ENCODE results near the gene AQP11.
"Not testable (repeated sequence)": the region's sequence is repeated elsewhere in the genome, so short reads cannot be mapped to it uniquely, and the experiment has no call there.

The AQP11 gene, protein sequence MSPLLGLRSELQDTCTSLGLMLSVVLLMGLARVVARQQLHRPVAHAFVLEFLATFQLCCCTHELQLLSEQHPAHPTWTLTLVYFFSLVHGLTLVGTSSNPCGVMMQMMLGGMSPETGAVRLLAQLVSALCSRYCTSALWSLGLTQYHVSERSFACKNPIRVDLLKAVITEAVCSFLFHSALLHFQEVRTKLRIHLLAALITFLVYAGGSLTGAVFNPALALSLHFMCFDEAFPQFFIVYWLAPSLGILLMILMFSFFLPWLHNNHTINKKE
- total RNA-seq, result 0.21 to 0.24 reads per million in 2 donors

DNA sequence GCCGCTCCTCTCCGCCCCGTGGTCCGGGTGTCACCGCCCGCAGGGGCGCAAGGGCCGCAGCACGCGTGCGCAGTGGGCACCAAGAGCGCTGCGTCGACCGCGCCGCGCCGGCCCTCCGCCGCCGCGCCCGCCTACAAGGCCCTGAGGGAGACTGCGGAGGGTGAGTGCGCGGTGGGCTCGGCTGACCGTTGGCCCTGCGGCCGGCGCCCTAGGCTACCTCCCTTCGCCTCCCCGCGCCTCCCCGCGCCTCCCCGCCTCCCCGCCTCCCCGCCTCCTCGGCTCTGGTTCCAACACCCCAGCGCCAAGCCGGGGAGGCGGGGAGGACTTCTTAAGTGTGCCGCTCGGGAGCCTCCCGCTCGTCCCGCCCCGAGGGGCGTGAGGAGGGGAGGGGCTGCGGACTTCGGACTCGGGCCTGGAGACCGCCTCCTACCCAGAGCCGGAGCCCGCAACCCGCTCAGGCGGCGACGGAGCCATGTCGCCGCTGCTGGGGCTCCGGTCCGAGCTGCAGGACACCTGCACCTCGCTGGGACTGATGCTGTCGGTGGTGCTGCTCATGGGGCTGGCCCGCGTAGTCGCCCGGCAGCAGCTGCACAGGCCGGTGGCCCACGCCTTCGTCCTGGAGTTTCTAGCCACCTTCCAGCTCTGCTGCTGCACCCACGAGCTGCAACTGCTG lies at the start of gene AQP11:
TSS of gene AQP11 (plus strand) at position 433 of the 673 bp plus-strand sequence. CDS start at position 473, 40 bp downstream.
- DNase-seq, result peak; percentile 19

DNA sequence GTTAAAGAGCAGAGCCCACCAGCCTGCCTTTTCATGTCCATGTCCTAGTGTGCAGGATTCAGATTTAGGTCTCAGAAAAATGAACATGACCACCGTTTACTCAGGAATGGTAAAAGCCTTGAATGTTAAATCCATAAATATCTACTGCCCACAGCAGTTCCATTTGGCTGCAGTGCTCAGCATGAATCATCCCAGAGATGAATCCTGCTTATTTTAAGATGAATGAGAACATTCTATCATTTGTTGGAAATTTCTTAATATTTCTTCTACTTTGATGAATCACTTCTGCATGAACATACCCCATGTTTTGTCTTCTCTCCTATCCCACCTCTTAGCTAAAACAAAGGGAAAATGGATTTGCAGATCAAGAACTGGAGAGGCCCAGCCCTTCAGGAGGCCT lies 47.5 kb upstream of the AQP11 start:
- no peak for DNase-seq

DNA sequence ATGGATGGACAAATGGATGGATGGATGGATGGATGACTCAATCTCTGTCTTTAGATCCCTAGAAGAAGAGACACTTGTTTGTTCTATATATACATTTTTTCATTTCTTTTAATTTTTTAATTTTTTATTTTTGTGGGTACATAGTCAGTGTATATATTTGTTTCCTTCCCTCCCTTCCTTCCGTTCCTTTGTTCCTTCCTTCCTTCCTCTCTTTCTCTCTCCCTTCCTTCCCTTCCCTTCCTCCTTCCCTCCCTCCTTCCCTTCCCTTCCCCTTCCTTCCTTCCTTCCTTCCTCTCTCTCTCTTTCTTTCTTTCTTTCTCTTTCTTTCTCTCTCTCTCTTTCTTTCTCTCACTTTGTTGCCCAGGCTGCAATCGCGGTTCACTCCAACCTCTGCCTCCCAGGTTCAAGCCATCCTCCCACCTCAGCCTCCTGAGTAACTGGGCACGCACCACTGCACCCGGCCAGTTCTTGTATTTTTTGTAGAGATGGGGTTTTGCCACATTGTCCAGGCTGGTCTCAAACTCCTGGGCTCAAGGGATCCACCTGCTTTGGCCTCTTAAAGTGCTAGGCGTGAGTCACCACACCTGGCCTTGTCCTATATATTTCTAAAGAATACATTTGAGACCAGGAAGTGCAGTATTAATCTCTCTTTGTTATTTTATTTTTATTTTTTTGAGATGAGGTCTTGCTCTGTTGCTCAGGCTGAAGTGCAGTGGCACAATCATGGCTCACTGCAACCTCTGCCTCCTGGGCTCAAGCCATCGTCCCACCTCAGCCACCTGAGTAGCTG lies 42.5 kb upstream of the AQP11 start:
- DNase-seq, result no peak

DNA sequence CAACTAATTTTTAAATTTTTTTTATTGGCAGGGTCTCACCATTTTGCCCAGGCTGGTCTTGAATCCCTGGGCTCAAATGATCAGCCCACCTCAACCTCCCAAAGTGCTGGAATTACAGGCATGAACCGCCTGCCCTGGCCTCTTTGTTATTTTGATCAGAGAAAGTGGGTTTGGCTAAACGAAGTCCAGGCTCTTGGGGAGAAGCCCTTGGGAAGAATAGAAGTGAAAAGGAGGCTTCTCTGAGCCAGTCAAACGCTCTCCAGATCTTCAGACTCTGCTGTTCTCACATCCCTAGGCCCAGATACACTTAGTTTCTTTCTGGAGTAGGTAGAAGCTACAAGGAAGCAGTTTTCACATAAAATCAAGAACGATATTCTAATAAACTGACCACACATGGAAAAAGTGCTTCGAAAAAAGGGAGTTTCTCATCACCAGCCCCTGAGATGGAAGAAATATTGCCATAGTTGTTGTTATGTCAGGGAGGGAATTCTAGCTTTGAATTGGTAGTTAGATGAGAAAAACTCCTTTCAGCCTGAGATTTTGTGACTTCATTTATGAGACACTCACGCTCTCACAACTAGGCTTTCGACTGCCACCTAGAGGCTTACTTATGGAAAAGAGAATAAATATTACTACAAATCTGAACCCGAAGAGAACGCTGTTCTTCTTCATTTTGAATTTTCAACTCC lies 41.7 kb upstream of the AQP11 start:
- peak; percentile 1 for DNase-seq

DNA sequence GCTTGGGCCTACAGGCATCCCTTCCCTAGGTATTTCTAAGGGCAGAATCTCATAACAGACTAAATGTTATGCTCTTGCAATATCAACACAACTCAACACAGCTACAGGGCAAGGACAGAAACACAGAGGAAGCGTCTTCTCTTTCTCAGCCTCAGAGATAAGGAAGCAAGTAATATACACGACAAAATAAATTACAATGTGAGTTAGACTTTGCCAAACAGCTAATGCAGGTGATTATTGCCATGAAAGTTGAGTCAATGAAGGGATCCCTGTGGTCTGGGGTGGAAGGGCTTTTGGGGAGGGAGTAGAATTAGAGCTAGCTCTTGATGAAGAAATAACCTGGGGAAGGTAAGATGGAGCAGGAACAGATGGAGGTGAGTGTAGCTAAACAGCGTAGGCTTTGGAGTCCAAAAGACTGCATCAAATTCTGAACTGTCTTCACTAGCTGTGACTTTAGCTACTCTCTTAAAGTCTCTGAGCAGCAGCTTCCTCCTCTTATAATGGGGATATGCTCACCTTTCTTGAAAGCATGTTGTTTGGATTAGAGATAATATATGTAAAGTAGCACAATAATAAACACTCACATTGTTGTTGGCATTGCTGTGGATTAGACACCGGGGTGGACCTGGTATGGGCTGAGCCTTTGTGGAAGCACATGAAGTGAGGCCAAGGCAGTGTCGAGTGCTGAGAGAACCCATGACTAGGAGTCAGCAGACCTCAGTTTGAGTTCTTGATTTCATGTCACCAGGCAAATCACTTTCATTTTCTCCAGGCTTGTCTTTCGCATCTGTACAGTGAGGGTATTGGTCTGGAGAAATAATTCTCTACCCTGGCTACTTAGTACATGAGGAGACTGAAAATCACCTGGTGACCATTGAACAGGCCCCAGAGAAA lies 41.0 kb upstream of the AQP11 start:
- DNase-seq, result no peak

DNA sequence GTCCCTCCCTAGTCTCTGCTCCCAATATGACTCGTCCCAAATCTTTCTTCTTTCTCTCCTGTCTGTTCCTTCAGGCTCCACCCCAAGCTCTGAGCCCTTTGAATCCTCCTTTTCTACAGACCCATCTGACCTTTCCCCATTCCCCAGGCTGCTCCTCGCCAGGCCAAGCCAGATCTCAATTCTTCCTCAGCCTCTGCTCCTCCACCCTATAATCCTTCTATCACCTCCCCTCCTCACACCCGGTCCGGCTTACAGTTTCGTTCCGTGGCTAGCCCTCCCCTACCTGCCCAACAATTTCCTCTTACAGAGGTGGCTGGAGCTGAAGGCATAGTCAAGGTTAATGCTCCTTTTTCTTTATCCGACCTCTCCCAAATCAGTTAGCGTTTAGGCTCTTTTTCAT lies 38.3 kb upstream of the AQP11 start:
- DNase-seq, result not testable (repeated sequence)

DNA sequence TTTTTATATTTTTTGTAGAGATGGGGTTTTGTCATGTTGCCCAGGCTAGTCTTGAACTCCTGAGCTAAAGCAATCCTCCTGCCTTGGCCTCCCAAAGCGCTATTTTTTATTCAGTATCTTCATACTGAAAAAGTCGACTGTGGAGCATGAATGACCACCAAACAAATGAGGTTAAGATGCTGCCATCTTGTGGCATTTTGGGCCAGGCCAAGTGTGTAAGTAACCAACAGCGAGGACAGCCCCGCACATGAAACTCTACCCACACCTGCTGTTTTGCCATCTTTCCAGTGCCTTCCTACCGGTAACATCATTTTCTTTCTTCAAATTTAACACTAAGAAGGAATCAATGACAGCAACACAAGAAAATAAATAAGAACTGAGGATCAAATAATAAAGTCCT lies 32.2 kb upstream of the AQP11 start:
- no peak for DNase-seq

DNA sequence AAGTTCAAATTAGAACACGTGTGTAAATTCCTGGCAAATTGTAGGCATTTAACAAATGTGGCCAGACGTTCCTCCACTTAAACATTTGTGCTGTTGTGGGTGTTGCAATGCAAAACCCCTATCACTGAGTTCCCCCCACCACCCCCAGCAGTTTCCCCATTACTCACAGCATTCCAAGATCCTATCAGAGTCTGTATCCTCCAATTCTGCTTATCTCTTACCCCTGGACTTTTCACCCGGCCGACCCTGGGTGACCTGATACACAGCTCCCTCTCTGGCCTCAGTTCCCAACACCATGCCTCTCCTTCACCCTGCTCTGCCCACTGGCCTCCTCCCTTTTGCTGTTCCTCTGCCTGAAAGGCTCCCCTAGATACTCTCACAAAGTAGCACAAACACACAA lies 31.4 kb upstream of the AQP11 start:
- DNase-seq, result no peak

DNA sequence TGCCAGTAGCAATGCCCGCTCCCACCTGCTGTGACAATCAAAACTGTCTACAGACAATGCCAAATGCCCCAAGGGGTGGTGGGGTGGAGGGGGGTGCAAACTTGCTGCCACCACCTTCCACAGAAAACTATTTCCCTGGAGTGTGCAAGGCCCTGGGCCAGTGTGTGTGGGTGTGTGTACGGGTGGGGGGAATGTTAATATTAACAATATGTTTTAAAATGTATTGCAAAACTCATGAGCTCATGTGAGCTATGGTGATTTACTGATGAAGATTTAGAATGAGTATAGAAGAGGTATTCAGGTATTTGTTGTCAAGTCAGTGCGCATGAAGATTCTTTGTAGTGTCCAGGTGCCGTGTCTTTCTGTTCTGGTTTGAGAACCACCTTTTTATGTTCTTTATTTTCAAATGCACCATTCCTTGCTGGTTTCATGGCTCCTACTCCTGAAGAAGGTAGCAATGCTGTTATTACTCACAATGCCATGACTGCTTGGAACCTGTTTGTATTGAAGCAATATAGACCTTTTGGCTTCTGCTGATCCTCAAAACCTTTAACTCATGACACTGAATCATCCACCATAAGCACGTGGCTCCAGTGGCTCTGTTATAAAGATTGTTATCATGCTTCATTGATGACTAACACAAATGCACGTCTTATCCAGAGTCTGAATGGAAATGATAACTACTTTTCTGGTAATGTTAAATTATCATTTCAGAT lies 29.9 kb upstream of the AQP11 start:
- no peak for DNase-seq

DNA sequence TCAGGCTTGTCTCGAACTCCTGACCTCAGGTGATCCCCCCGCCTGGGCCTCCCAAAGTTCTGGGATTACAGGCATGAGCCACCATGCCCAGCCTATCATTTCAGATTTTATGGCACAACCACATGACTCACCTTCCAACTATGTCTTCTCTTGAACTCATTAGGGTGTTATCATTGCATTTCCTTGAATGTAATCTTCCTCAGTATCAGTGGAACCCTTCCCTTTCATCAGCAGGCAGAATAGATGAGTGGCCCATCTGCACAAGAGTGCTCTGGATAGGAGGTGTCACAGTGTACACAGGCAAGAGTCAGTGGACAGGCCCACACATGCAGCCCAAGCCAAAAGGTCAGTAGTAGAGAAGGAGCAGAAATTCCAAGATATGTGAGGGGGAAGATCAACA lies 29.1 kb upstream of the AQP11 start:
- no peak for DNase-seq

DNA sequence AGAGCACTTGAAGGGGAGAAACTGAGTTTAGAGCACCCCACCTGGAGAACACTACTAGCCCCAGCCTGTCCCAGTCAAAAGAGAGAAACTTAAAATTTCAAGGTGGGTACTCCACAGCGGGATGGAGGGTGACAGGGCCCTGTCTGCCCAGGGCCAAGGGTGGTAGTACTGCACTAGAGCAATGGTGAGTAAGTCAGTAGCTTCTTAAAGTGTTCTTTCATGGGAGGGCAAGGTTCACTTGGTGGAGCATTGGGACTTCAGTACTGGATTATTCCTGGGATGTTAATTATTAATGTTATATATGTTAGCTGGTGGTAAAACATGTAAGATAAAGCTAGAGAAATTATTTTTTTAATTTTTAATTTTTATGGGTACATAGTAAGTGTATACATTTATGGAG lies 28.5 kb upstream of the AQP11 start:
- no peak for DNase-seq

DNA sequence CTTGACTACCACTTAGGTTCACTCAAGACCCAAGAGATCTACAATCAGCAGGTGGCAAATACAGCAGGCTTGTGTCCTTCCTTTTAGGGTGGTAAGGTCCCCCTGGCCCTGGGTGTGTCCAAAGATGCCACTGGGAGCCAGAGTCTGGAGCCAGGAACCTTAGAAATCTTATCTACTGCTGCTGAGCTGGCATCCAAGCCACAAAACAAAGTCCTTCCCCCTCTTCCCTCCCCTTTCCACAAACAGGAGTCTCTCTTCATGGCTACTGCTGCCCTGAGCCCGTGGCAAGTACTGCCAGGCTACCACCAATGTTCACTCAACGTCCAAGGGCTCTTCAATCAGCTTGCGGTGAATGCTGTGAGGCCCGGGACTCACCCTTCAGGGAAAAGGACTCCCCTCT lies 21.4 kb upstream of the AQP11 start:
- DNase-seq, result no peak

DNA sequence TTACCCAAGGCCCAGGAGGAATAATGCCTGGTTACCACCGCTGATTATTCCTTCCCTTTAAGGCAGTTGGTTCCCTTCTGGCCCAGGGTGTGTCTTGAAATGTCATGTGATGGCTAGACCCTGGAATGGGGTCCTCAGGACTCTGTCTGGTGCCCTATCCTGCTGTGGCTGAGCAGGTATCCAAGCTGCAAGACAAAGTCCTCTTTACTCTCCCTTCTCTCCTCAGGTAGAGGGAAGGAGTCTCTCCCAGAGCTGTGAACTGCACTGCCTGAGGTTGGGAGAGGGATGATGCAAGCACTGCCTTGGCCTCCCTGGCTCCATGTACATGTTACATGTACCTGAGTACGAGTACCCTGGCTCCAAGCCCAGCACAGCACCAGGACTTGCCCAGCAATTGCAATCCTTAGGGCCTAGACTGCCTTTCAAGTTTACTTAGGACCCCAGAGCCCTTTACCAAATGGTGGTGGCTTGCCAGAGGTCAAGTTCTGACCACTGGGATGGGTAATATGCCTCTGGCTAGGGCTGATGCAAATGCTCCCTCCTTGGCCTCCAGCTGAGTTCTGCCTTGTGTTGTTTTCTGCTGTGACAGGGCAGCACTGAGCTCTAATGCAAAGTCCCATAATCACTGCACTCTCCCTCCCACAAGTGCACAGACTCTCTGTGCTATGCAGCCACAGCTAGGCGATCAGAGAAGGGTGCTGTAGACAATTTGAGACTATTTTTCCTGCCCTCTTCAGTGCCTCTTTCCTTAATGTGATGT lies 20.7 kb upstream of the AQP11 start:
- no peak for DNase-seq

DNA sequence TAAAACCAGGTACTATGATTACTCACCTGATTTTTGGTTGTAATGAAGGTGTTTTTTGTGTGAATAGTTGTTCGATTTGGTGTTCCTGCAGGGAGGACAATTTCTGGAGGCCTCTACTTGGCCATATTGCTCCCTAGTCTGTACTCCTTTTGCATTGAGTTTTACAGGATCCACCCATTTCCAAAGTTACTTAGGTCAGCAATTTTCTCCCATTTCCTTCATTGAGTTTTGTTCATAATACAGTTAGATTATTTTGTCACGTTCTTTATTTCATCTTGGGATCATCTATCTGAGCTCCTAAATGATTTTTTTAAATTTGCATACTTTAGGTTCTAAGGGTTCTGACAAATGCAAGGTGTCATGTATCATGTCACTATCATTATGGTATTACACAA lies 20.1 kb upstream of the AQP11 start:
- no peak for DNase-seq

DNA sequence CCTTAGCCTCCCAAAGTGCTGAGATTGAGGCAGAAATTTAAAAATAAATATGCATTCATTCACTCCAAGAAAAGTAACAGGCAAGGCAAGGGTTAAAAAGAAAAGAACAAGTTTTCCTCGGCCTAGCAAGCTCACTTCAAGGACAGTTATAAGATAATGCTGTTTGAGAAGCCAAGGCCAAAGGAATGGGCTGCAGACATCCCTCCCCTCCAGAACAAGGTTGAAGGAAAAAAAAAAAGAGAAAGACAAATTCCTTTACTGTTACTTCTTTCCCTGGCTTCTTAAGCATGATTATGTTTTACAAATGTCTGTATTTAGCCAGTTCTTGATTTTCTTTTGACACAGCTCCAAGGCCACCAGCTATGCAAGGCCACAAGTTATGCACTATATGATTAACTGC lies 18.9 kb upstream of the AQP11 start:
- DNase-seq, result not testable (repeated sequence)

DNA sequence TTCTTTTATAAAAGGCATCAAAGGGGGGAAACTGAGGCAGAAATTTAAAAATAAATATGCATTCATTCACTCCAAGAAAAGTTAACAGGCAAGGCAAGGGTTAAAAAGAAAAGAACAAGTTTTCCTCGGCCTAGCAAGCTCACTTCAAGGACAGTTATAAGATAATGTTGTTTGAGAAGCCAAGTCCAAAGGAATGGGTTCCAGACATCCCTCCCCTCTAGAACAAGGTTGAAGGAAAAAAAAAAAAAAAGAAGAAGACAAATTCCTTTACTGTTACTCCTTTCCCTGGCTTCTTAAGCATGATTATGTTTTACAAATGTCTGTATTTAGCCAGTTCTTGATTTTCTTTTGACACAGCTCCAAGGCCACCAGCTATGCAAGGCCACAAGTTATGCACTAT lies 14.3 kb upstream of the AQP11 start:
- not testable (repeated sequence) for DNase-seq

DNA sequence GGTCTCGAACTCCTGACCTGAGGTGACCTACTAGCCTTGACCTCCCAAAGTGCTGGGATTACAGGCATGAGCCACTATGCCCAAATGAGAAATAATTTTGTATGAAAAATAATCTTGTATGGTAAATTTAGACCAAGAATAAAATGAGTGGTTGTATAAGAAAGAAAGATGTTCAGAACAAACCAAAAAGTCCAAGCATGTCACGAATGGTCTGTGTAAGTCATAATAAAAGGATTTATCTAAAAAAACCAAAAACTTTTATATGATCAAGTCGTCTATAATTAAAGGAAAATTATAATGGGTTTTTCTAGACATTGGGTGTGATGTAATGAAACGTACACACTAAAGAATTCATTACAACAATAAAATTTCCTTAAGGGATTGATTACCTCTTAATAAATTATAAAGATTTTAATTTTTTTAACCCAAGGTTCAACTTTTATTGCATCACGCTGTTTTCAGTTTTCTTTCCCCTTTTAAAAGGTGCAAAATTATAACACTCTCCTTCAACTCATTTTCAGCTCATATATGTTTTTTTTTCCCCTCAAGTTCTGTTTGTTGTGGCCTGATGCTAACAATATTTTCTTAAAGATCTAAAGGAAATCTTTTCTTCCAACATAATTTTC lies 8.9 kb upstream of the AQP11 start:
- DNase-seq, result no peak

DNA sequence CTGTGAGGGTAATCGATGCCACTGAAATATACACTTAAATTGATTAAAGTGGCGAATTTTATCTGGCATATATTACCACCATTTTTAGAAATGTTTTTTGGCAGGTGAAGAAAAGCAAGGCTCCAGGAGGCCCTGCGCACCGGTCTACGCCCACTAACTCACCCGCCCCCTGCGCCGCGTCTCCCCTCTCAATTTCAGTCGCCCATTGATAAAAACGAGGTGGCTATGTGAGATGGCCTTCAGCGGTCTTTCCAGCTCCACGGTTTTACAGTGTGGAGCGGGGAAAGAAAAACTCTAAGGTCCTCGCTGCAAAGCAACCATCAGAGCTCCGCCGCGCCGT lies 602 bp upstream of the AQP11 start:
- no peak for DNase-seq

DNA sequence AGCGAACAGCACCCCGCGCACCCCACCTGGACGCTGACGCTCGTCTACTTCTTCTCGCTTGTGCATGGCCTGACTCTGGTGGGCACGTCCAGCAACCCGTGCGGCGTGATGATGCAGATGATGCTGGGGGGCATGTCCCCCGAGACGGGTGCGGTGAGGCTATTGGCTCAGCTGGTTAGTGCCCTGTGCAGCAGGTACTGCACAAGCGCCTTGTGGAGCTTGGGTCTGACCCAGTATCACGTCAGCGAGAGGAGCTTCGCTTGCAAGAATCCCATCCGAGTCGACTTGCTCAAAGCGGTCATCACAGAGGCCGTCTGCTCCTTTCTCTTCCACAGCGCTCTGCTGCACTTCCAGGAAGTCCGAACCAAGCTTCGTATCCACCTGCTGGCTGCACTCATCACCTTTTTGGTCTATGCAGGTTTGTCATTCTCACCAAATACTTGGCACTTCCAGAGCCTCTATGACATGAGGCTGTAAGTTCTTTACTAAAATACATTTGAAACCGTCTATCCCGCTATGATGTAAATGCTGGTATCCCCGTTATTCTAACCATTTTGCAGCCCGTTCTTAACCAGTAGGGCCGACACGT lies 535 bp downstream of the AQP11 start:
- no peak for DNase-seq

DNA sequence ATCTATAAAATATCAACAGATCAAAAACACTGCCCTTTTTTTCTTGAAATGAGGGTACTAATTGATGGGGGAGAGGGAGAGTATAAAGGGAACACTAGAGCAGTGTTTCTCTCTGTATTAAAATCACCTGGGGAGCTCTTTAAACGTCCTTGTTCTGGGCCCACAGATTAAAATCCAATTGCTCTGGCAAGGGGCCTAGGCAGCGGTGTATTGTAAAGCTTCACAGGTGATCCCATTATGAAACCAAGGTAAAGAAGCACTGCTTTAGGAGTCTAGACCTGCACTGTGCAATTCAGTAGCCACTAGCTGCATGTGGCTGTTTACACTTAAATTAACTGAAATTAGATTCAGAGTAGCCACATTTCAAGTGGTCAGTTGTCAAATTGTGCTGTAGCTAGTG lies 3.0 kb downstream of the AQP11 start:
- no peak for DNase-seq

Data from T-helper 9 cell (primary cell).